Nephron progenitor cell (in vitro differentiated cells): Measurements from ENCODE around the gene TMPRSS4.

Experiments
- DNase-seq: peaks from one replicate; pipeline ENCODE4 v3.0.0; 2021
- H3K27ac Mint-ChIP-seq: 2 replicates; pipeline ENCODE4 v1.8.0; 2021; ENCODE audit warnings: mild to moderate bottlenecking, moderate library complexity, mixed read lengths
- H3K27me3 Mint-ChIP-seq: 2 replicates; pipeline ENCODE4 v1.8.0; 2021; ENCODE audit warnings: mild to moderate bottlenecking, low read depth, mixed read lengths; ENCODE audit not compliant: poor library complexity
- H3K36me3 Mint-ChIP-seq: 2 replicates; pipeline ENCODE4 v1.8.0; 2021; ENCODE audit warnings: low read depth, mixed read lengths
- H3K4me1 Mint-ChIP-seq: 2 replicates; pipeline ENCODE4 v1.8.0; 2021; ENCODE audit warnings: mixed read lengths
- H3K4me3 Mint-ChIP-seq: 2 replicates; pipeline ENCODE4 v1.8.0; 2021; ENCODE audit warnings: mild to moderate bottlenecking, moderate library complexity, mixed read lengths
- H3K9me3 Mint-ChIP-seq: 2 replicates; pipeline ENCODE4 v1.8.0; 2021; ENCODE audit warnings: mild to moderate bottlenecking, moderate library complexity, mixed read lengths
- TF ChIP-seq, protein P1 (sequence below): fragments of 200-600 bp; sonication (generic); IDR thresholded peaks from 2 replicates; pipeline ENCODE4 v1.5.0; 2021; ENCODE audit warnings: antibody characterized with exemption

TMPRSS4 gene

DNA sequence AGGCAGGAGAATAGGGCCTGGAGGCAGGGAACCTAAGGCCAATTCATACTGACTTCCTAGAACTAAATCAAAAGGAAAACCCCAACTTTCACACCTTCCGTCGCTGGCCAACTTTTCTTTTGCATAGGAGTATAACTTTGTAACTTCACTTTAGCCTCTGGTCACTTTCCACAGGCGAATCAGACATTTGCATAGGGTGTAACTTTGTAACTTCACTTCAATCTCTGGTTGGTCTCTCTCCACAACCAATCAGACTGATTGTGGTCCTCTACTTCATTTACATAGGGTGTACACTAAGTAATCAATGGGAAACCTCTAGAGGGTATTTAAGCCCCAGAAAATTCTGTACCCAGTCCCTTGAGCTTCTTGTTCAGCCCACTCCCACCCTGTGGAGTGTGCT, 11.5 kb upstream of the TMPRSS4 start:
- peaks cover 17% of the 10 kb centered on the region for H3K27me3 Mint-ChIP-seq
- TF ChIP-seq, protein P1, sequence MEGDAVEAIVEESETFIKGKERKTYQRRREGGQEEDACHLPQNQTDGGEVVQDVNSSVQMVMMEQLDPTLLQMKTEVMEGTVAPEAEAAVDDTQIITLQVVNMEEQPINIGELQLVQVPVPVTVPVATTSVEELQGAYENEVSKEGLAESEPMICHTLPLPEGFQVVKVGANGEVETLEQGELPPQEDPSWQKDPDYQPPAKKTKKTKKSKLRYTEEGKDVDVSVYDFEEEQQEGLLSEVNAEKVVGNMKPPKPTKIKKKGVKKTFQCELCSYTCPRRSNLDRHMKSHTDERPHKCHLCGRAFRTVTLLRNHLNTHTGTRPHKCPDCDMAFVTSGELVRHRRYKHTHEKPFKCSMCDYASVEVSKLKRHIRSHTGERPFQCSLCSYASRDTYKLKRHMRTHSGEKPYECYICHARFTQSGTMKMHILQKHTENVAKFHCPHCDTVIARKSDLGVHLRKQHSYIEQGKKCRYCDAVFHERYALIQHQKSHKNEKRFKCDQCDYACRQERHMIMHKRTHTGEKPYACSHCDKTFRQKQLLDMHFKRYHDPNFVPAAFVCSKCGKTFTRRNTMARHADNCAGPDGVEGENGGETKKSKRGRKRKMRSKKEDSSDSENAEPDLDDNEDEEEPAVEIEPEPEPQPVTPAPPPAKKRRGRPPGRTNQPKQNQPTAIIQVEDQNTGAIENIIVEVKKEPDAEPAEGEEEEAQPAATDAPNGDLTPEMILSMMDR, result no peak
- no peaks in the 10 kb centered on the region for H3K36me3 Mint-ChIP-seq
- H3K27ac Mint-ChIP-seq, result no peak overlapping the region
- no peak overlapping the region for H3K4me3 Mint-ChIP-seq
- H3K4me1 Mint-ChIP-seq, result peaks cover 10% of the 10 kb centered on the region
- no peaks in the 10 kb centered on the region for H3K9me3 Mint-ChIP-seq
- no peak for DNase-seq

DNA sequence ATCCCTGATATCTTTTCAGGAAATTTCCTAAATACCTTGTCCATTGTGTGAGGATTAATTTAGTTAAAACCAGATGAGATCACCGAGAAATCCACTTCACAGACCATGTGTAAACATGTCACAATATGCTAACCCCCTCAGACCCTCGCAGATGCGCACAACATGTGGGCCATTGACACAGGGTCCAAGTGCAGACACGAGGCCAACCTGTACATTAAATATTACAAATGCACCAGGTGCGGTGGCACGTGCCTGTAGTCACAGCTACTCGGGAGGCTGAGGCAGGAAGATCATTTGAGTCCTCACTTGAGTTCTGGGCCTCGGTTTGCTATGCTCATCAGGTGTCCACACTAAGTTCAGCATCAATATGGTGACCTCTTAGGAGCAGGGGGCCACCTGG, 9.9 kb upstream of the TMPRSS4 start:
- no peaks in the 10 kb centered on the region for H3K36me3 Mint-ChIP-seq
- H3K4me1 Mint-ChIP-seq, result peaks cover 10% of the 10 kb centered on the region

DNA sequence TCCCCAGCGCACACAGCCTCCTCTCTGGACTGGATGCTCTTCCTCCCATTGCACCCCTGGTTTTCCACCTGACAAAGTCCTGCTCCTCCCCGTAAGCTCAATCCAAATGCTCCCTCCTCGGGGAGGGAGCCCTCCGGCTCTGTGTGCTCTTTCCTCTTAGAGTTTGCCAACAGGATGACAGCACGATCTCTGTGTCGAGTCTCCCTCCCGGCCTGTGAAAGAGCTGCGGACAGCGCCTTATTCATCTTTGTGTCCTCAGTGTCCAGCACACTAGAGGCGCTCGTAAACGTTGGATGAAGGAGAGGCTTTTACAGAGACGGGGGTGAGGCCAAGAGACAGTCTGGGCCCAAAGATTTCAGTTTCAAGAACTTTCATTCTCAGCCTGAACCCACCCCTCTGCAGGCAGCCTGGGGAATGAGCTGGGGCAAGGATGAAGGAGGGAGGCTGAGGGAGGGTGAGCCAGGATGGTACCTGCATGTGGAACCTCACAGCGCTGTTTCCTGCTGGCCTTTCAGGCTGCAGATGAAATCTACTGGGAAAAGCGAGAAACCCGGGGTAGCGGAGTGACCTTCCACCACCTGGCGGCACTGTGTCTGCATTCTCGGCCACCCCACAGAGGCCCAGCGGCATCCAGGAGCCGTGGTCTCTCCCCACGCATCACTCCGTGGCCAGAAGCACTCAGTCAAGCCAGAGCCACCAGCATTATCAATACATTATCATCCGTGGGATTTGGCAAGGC, 8.5 kb upstream of the TMPRSS4 start:
- H3K9me3 Mint-ChIP-seq, result no peaks in the 10 kb centered on the region
- no peak overlapping the region for H3K4me3 Mint-ChIP-seq
- H3K4me1 Mint-ChIP-seq, result peaks cover 10% of the 10 kb centered on the region
- H3K27me3 Mint-ChIP-seq, result peaks cover 19% of the 10 kb centered on the region
- H3K36me3 Mint-ChIP-seq, result no peaks in the 10 kb centered on the region
- TF ChIP-seq, protein P1, result peak; percentile 36
- H3K27ac Mint-ChIP-seq, result no peak overlapping the region
- DNase-seq, result peak; percentile 47

More for the DNA sequence above, 9.9 kb upstream of the TMPRSS4 start:
- no peak for DNase-seq
- Mint-ChIP-seq H3K27ac (no peak overlapping the region), H3K9me3 (no peaks in the 10 kb centered on the region), H3K4me3 (no peak overlapping the region), H3K27me3 (peaks cover 17% of the 10 kb centered on the region)
- TF ChIP-seq, protein P1, result no peak

DNA sequence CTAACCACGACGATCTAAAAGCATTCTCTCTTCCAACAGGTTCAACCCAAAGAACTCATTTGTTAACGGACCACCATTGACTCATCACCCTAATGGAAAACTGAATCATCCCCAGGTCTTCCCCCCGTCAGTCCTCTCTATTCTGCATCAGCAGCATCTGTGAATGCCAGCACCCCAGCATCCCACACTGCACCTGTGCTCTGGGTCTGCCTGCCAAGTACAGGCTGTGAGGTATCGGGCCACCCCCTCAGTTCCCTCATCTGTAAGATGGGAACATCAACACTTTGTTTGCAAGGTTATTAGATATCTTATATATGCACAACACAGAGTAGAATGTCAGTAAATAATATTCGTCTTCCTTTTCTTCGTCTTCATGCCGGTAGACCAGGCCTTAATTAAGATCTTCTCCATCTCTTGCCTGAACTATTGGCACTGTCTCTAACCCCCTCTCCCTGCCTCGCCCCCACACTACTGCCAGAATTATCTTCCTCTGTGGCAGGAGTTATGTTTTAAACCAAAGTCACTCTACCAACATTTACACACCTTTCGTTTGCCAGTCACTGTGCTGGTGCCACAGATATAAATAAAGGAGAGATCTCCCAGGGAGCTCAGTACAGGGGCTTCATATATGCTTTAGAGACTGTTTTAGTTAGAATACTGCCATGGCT, 7.8 kb upstream of the TMPRSS4 start:
- Mint-ChIP-seq H3K36me3 (no peaks in the 10 kb centered on the region), H3K9me3 (no peaks in the 10 kb centered on the region), H3K4me3 (no peak overlapping the region), H3K27ac (no peak overlapping the region), H3K27me3 (peaks cover 13% of the 10 kb centered on the region), H3K4me1 (peaks cover 10% of the 10 kb centered on the region)
- DNase-seq, result no peak
- TF ChIP-seq, protein P1, result no peak

DNA sequence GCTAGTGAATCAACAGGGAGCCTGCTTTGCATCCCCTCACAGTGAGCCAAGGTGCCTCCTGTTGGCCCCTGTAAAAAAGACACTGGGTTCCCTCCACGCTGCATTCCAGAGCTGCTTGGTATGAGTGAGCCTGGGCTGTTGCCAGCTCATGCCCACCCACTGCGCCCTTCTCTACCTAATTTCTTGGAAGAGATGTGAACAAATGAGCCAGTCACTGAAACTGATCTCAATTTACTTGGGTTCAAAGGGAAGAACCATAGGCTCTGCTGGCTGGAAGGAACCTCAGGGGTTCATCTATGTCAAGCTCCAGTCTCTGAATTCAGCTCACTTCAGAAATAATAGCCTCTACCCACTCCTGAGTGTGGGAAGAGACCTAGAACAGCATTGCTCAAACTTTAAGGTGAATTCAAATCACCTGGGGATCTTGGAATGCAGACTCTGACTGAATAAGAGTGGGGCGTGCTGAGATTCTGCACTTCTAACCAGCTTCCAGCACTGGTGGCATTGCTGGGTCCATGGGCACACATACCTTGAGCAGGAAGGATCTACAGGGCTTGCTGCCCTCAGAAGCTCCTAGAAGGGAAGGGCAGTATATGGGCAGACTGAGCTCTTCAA, 5.4 kb upstream of the TMPRSS4 start:
- TF ChIP-seq, protein P1, result no peak
- Mint-ChIP-seq H3K4me3 (no peak overlapping the region), H3K9me3 (no peaks in the 10 kb centered on the region), H3K4me1 (peaks cover 13% of the 10 kb centered on the region), H3K36me3 (no peaks in the 10 kb centered on the region), H3K27ac (no peak overlapping the region), H3K27me3 (peaks cover 13% of the 10 kb centered on the region)
- DNase-seq, result no peak
